ENCODE data around the gene ARHGEF17.
"Not testable (repeated sequence)": the region's sequence is repeated elsewhere in the genome, so short reads cannot be mapped to it uniquely, and the experiment has no call there.

The ARHGEF17 gene

DNA sequence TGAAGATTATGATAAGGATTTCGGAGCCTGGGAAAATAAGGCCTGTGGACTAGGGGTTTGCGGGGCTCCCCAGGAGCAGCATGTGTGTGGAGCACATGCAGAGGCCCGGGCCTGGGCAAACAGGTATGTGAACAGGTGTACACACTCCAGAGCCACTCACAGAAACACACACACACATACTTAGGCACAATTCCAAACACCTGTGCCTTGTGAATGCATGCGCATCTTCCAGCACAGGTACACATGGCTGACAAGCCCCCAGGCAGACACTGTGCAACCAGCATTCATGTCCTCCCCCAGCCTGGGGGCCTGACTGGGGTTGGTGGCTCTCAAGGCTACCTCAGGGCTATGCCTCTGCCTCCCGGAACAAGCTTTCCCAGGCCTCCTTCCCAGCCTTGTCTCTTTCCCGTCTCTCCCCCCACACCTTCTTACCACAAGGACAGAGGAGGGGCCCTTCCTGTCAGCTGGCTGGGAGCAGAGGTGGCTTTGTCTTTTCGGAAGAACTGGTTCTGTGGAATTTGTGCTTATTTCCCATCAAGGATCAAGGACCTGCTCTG is 38.5 kb upstream of the ARHGEF17 start:
- no peaks in the 10 kb centered on the region for H3K9me3 ChIP-seq (ENCODE audit: control insufficient read depth, low read length)
- no peaks in the 10 kb centered on the region for H3K4me1 ChIP-seq
- no peaks in the 10 kb centered on the region for H3K27me3 ChIP-seq (ENCODE audit: control insufficient read depth, insufficient read depth, low read length)
- H3K36me3 ChIP-seq (ENCODE audit: control insufficient read depth, insufficient read depth, low read length), result no peaks in the 10 kb centered on the region
- no peak overlapping the region for H3K4me3 ChIP-seq (ENCODE audit: low read depth, low read length)
- H3K27ac ChIP-seq, result no peak overlapping the region
- TF ChIP-seq, protein P1, sequence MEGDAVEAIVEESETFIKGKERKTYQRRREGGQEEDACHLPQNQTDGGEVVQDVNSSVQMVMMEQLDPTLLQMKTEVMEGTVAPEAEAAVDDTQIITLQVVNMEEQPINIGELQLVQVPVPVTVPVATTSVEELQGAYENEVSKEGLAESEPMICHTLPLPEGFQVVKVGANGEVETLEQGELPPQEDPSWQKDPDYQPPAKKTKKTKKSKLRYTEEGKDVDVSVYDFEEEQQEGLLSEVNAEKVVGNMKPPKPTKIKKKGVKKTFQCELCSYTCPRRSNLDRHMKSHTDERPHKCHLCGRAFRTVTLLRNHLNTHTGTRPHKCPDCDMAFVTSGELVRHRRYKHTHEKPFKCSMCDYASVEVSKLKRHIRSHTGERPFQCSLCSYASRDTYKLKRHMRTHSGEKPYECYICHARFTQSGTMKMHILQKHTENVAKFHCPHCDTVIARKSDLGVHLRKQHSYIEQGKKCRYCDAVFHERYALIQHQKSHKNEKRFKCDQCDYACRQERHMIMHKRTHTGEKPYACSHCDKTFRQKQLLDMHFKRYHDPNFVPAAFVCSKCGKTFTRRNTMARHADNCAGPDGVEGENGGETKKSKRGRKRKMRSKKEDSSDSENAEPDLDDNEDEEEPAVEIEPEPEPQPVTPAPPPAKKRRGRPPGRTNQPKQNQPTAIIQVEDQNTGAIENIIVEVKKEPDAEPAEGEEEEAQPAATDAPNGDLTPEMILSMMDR (IDR thresholded peaks at IDR 0.05), result no peak
- no peak overlapping the region for H3K4me2 ChIP-seq (ENCODE audit: low read length)
- no peak overlapping the region for H3K9ac ChIP-seq
- no peak overlapping the region for H2AFZ ChIP-seq
- H3K79me2 ChIP-seq, result no peaks in the 10 kb centered on the region

DNA sequence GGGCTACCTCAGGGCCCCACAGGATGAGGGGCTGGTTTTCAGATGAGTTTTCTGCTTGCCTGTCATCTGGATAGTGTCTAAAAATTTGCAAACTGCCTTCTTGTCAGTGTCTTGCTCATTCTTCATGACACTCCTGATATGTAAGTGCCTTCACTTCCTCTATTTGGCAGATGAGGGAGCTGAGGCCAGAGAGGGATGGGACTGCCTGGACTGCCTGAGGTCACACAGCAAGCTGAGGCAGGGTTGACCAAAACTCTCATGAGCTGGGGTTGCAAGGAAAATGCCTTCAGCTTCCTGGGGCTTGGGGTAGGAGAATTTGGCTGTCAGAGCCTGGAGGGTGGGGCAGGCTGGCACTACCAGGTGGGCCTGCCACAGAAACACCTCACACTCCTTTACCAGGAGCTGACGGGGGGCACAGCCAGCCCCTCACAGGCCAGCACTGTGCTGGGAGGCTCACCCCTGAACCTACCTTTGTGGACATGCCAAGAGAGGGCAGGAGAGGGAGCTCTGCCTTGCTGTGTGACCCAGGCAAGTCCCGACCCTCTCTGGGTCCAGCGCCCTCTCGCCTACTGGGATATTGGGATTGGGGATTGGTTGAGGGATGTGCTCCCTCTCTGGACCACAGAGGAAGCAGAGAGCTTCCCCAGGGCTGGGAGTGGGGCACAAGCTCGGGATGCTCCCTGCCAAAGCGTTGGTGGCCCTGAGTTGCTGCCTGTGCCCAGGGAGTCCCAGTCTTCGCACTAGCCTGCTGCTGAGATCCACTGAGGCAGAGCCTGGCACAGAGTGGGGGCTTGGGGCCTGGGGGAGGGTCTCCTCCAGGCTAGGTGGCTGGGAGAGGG is 37.8 kb upstream of the ARHGEF17 start:
- H3K4me1 ChIP-seq, result no peaks in the 10 kb centered on the region
- no peaks in the 10 kb centered on the region for H3K36me3 ChIP-seq (ENCODE audit: control insufficient read depth, insufficient read depth, low read length)
- H2AFZ ChIP-seq, result no peak overlapping the region
- no peak overlapping the region for H3K27ac ChIP-seq
- H3K9me3 ChIP-seq (ENCODE audit: control insufficient read depth, low read length), result no peaks in the 10 kb centered on the region
- H3K79me2 ChIP-seq, result no peaks in the 10 kb centered on the region
- H3K4me2 ChIP-seq (ENCODE audit: low read length), result no peak overlapping the region
- H3K4me3 ChIP-seq (ENCODE audit: low read depth, low read length), result no peak overlapping the region
- no peaks in the 10 kb centered on the region for H3K27me3 ChIP-seq (ENCODE audit: control insufficient read depth, insufficient read depth, low read length)
- TF ChIP-seq, protein P1 (IDR thresholded peaks at IDR 0.05), result no peak
- no peak overlapping the region for H3K9ac ChIP-seq

DNA sequence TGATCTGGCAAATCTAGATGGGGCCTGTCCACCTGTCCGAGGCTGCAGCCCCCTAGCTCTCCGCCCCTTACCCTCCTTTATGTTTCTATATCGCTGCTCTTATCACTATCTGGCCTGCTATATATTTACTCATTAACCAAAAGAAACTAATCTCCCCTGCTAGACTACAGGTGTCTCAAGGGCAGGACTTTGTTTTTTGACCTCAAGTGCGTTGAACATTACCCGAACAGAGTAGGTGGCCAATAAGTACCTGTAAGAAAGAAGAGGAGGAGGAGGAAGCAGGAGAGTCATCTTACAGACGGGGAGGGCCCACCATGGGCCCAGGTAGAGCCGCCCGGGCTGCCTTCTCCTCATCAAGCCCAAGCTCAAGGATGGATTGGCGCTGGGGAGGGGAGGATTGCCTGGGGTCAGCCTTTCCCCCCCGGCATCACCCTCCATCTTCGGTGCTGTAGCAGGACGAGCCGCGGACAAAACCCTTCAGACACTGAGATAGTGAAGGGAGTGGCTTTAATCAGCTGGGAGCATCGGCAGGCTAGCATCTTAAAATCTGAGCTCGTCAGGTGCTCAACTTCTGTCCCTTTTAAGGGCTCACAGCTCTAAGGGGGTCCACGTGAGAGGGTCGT is 37.1 kb upstream of the ARHGEF17 start:
- Histone ChIP-seq H3K9me3 (ENCODE audit: control insufficient read depth, low read length) (no peaks in the 10 kb centered on the region), H3K79me2 (no peaks in the 10 kb centered on the region), H3K27me3 (ENCODE audit: control insufficient read depth, insufficient read depth, low read length) (no peaks in the 10 kb centered on the region), H3K36me3 (ENCODE audit: control insufficient read depth, insufficient read depth, low read length) (no peaks in the 10 kb centered on the region), H3K4me3 (ENCODE audit: low read depth, low read length) (no peak overlapping the region), H3K4me1 (no peaks in the 10 kb centered on the region), H2AFZ (no peak overlapping the region), H3K4me2 (ENCODE audit: low read length) (no peak overlapping the region), H3K27ac (no peak overlapping the region), H3K9ac (no peak overlapping the region)
- TF ChIP-seq, protein P1 (IDR thresholded peaks at IDR 0.05), result no peak

DNA sequence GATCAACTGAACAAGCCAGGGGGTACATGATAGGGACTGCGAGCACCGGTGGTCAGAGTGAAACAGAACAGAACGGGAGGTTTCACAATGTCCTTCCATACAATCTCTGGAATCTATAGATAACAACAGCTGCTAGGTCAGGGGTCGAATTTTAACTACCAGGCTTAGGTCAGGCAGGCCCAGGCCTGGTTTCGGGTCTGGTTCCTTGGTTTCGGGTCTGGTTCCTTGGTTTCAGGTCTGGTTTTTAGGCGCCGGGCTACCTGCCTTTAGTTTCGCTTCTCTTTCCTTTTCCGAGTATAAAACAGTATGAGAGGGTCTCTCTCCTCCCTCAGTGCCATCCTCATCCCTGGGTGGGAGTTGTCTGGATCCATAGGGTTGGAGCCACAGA is 36.6 kb upstream of the ARHGEF17 start:
- not testable (repeated sequence) for H3K79me2 ChIP-seq; H3K9me3 ChIP-seq (ENCODE audit: control insufficient read depth, low read length); H3K36me3 ChIP-seq (ENCODE audit: control insufficient read depth, insufficient read depth, low read length); H3K4me3 ChIP-seq (ENCODE audit: low read depth, low read length); H3K27ac ChIP-seq; H3K4me2 ChIP-seq (ENCODE audit: low read length); H3K9ac ChIP-seq; H3K4me1 ChIP-seq; H3K27me3 ChIP-seq (ENCODE audit: control insufficient read depth, insufficient read depth, low read length); H2AFZ ChIP-seq

DNA sequence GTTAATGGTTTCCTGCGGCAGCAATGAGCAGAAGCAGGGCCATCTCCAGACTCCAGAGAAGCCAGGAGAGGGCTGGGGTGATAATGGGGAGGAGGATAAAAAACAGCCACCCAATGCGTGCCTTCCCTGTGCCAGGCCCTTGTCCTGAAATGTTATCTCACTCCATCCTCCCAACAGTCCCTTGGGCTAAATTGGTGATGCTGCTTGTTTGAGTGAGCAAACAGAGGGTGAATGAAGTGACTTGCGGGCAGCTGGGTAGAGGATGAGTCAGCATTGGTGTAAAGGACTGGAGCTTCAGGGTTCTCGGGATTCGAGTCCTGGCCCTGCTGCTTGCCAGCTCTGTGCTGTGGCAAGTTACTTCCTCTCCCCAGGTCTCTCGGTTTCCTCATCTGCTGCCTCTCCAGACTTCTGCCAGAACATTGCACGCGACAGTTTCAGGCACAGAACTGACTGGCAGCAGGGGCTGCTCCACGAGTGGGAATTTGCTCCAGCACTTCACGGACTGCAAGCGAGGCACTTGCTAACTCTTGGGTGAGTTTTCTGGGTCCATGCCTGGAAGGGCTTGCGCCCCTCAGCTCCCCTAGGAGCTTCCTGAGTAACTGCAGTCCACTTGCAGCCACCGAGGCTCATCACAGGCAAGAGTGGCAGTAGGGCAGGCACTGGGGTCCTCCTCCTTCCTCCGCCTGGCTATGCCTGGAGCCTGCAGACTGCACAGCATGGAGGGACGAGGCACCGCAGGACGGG is 36.0 kb upstream of the ARHGEF17 start, which contains the start of gene P2RY6:
P2RY6 (plus strand) TSS at position 403 of the 744 bp plus-strand sequence. CDS start 24,181 bp downstream, outside the sequence.
- Histone ChIP-seq H3K9ac (no peak within 1 kb of the TSS), H3K79me2 (no peaks in the 10 kb centered on the region), H3K9me3 (ENCODE audit: control insufficient read depth, low read length) (no peaks in the 10 kb centered on the region), H3K27me3 (ENCODE audit: control insufficient read depth, insufficient read depth, low read length) (no peaks in the 10 kb centered on the region), H3K36me3 (ENCODE audit: control insufficient read depth, insufficient read depth, low read length) (no peaks in the 10 kb centered on the region), H3K4me2 (ENCODE audit: low read length) (no peak within 1 kb of the TSS), H3K27ac (no peak within 1 kb of the TSS), H3K4me1 (no peaks in the 10 kb centered on the region), H2AFZ (no peak within 1 kb of the TSS), H3K4me3 (ENCODE audit: low read depth, low read length) (no peak within 1 kb of the TSS)
- TF ChIP-seq, protein P1 (IDR thresholded peaks at IDR 0.05), result no peak

All from parathyroid adenoma (tissue), 2 donors.